GM18508 (cell line): ENCODE results near the gene GALNT7.

ENCODE experiments used
- ATAC-seq: cut with Tn5 transposase; IDR thresholded peaks from one replicate; pipeline ENCODE4 v1.9.1; 2021; ENCODE audit warnings: moderate number of reproducible peaks; ENCODE audit not compliant: insufficient read depth, unreplicated experiment

GALNT7 gene

GRCh38 chr4:173332963-173333657 is 164.5 kb downstream of the GALNT7 start:
- ATAC-seq = no peak

GRCh38 chr4:173333658-173334084 is 165.1 kb downstream of the GALNT7 start:
- ATAC-seq = no peak

- peak; percentile 91 for ATAC-seq
Observed at GRCh38 chr4:173334085-173334890, 165.7 kb downstream of the GALNT7 start, which contains the start of gene HMGB2. TSS of gene HMGB2 (minus strand) at chr4:173334358. CDS start at chr4:173333649, 709 bp downstream.

- peak; percentile 19 for ATAC-seq
Observed at GRCh38 chr4:173334891-173335752, 166.5 kb downstream of the GALNT7 start.

- ATAC-seq = no peak
Observed at GRCh38 chr4:173337463-173337862, 168.9 kb downstream of the GALNT7 start.

- no peak for ATAC-seq
Observed at GRCh38 chr4:173343832-173344397, 175.3 kb downstream of the GALNT7 start.

GRCh38 chr4:173345648-173346047 is 177.0 kb downstream of the GALNT7 start:
- no peak for ATAC-seq

- ATAC-seq = no peak
Observed at GRCh38 chr4:173346074-173346473, 177.5 kb downstream of the GALNT7 start.

GRCh38 chr4:173347467-173347866 is 178.9 kb downstream of the GALNT7 start:
- ATAC-seq = no peak

- ATAC-seq = no peak
Observed at GRCh38 chr4:173357939-173358338, 189.3 kb downstream of the GALNT7 start.

GRCh38 chr4:173360587-173361221 is 192.1 kb downstream of the GALNT7 start:
- ATAC-seq = no peak

GRCh38 chr4:173362666-173363065 is 194.1 kb downstream of the GALNT7 start:
- no peak for ATAC-seq

- no peak for ATAC-seq
Observed at GRCh38 chr4:173365359-173365996, 196.9 kb downstream of the GALNT7 start.

GRCh38 chr4:173367285-173367684 is 198.7 kb downstream of the GALNT7 start:
- peak; percentile 29 for ATAC-seq

GRCh38 chr4:173367946-173368345 is 199.3 kb downstream of the GALNT7 start:
- no peak for ATAC-seq

- ATAC-seq = no peak
Observed at GRCh38 chr4:173370130-173370476, 201.5 kb downstream of the GALNT7 start.

- peak; percentile 60 for ATAC-seq
Observed at GRCh38 chr4:173370477-173371291, 202.1 kb downstream of the GALNT7 start, which contains the start of gene SAP30. TSS of gene SAP30 (plus strand) at chr4:173370954. CDS start at chr4:173371183, 229 bp downstream.
